Measurements from ENCODE around the gene SH3RF3. TPM values are rescaled to one million over a fixed set of nuclear protein-coding genes. Genes with fewer than 3 reads are reported as not detected.

The SH3RF3 gene
- total RNA-seq, 6 donors from 2014 or later: 4.1 to 21.0 (median 8.0) TPM

DNA sequence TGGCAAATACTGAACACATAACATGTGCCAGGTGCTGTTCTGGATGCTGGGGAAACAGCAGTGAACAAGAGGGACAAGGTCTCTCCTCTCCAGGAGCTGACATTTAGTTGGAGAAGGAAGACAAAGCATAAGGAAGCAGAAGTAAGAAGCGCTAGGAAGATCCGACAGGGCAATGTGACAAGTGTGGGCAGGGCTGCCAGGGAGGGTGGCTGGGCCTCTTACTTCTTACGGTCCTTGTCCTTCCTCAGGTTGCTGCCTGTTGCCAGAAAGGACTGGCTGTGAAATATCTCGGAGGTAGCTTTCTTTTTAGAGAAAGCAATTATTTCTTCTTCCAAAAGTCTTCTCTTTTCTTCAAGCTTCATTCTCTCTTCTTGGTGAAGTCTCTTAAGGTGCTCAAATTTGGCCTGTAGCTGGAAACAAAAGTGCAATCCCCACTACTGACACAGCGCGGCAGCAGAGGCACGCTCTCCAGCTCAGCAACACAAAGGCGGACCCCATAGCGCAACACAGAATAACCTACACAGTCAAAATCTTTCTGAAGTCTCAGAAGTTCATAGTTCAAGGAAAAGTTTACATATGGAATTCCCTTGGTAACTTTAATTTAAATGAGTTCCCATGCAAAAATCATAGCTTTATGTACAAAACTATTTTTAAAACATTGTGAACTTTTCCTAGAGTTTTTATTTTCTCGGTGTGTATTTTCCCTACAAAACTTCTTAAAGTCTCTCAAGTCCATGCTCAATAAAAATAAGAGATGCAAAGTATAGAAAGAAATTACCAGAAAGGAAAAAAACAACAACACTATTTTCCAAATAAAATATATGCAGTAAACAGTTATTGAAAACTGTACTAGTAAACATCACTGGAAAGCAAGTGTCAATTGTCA, 417.1 kb downstream of the SH3RF3 start:
- no peaks in the 10 kb centered on the region for H3K9me3 ChIP-seq
- H3K36me3 ChIP-seq: peaks cover 0 to 13% (median 0%) of the 10 kb centered on the region in 4 donors
- ATAC-seq (ENCODE audit: low FRiP score in 2 of 2) (peak; percentile 83 to 95), DNase-seq (peak in 1 of 2 donors; percentile 53)
- TF ChIP-seq, protein P1, sequence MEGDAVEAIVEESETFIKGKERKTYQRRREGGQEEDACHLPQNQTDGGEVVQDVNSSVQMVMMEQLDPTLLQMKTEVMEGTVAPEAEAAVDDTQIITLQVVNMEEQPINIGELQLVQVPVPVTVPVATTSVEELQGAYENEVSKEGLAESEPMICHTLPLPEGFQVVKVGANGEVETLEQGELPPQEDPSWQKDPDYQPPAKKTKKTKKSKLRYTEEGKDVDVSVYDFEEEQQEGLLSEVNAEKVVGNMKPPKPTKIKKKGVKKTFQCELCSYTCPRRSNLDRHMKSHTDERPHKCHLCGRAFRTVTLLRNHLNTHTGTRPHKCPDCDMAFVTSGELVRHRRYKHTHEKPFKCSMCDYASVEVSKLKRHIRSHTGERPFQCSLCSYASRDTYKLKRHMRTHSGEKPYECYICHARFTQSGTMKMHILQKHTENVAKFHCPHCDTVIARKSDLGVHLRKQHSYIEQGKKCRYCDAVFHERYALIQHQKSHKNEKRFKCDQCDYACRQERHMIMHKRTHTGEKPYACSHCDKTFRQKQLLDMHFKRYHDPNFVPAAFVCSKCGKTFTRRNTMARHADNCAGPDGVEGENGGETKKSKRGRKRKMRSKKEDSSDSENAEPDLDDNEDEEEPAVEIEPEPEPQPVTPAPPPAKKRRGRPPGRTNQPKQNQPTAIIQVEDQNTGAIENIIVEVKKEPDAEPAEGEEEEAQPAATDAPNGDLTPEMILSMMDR (IDR thresholded peaks at IDR 0.05): peak; percentile 79 to 89 (median 83)
- no peak for TF ChIP-seq POLR2A (IDR thresholded peaks at IDR 0.05)
- WGBS, 2 donors: 29 to 33% methylated on average over 10 of the region's 10 CpGs
- no peaks in the 10 kb centered on the region for H3K27me3 ChIP-seq
- H3K4me1 ChIP-seq: peaks cover 0 to 4% (median 0%) of the 10 kb centered on the region in 4 donors
- no peak overlapping the region for H3K4me3 ChIP-seq
- H3K27ac ChIP-seq: no peak overlapping the region

DNA sequence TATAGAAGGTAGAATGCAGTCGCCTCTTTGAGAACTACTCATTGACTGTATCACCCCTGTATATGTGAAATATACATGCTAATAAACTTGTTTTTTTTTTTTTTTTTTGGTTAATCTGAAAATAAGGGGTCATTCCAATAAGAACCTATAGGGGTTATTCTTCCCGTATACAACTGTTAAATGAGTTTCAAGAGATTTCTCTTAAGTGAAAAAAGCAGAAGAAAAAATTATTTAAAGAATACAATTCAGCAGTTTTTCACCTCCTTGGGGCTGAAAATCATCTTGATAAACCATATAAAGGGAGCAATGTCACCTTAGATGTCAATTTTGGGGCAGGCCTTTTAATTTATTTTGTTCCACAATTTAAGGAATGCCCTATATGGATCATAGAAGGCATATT, 418.3 kb downstream of the SH3RF3 start:
- no peak overlapping the region for H3K4me3 ChIP-seq
- H3K9me3 ChIP-seq: no peaks in the 10 kb centered on the region
- TF ChIP-seq POLR2AphosphoS5 (IDR thresholded peaks at IDR 0.05): no peak
- no peak for TF ChIP-seq POLR2A (IDR thresholded peaks at IDR 0.05)
- TF ChIP-seq EP300 (IDR thresholded peaks at IDR 0.05): no peak
- TF ChIP-seq, protein P1 (IDR thresholded peaks at IDR 0.05): no peak
- H3K4me1 ChIP-seq: peaks cover 0 to 4% (median 0%) of the 10 kb centered on the region in 4 donors
- peaks cover 0 to 11% (median under 1%) of the 10 kb centered on the region in 4 donors for H3K36me3 ChIP-seq
- DNase-seq (no peak), ATAC-seq (ENCODE audit: low FRiP score in 2 of 2) (no peak)
- H3K27me3 ChIP-seq: no peaks in the 10 kb centered on the region
- no peak overlapping the region for H3K27ac ChIP-seq
- WGBS, 2 donors: 92 to 97% methylated on average over 2 of the region's 2 CpGs

GRCh38 chr2:109549016-109549590, 420.1 kb downstream of the SH3RF3 start:
- Histone ChIP-seq H3K27ac (no peak overlapping the region), H3K9me3 (no peaks in the 10 kb centered on the region), H3K4me1 (peaks cover 0 to 4% (median 0%) of the 10 kb centered on the region in 4 donors), H3K4me3 (no peak overlapping the region), H3K27me3 (no peaks in the 10 kb centered on the region), H3K36me3 (peaks cover 0 to 24% (median 3%) of the 10 kb centered on the region in 4 donors)
- DNase-seq (no peak), ATAC-seq (ENCODE audit: low FRiP score in 2 of 2) (no peak)
- WGBS, 2 donors: 80 to 82% methylated on average over 4 of the region's 4 CpGs
- no peak for TF ChIP-seq POLR2A (IDR thresholded peaks at IDR 0.05)
- TF ChIP-seq POLR2AphosphoS5 (IDR thresholded peaks at IDR 0.05): no peak
- TF ChIP-seq, protein P1 (IDR thresholded peaks at IDR 0.05): no peak
- no peak for TF ChIP-seq EP300 (IDR thresholded peaks at IDR 0.05)

Small RNA genes lying within 50 kb of the gene (small RNA-seq; reads per million reads assigned to genes)
- gene MIR4265: 0 reads per million in 4 donors
- 0 reads per million in 4 donors for gene MIR4266
- 0 reads per million in 4 donors for gene RF00017
- 0 reads per million in 4 donors for gene SNRPGP9

Other genes with a start within 250 kb of the SH3RF3 start
- gene EDAR, start 140.0 kb upstream of the SH3RF3 start, total RNA-seq: under 1 TPM in 3 of 6 donors, not detected in 3; under 0.01 to 0.13 (median 0.09) TPM

Data from upper lobe of left lung (tissue), 6 donors.